ENCODE data around the gene BCS1L. TPM values are rescaled to one million over a fixed set of nuclear protein-coding genes. Genes with fewer than 3 reads are reported as not detected.
A peak's percentile ranks its signal among the peaks of the same experiment; 100 is the strongest.

BCS1L gene, protein sequence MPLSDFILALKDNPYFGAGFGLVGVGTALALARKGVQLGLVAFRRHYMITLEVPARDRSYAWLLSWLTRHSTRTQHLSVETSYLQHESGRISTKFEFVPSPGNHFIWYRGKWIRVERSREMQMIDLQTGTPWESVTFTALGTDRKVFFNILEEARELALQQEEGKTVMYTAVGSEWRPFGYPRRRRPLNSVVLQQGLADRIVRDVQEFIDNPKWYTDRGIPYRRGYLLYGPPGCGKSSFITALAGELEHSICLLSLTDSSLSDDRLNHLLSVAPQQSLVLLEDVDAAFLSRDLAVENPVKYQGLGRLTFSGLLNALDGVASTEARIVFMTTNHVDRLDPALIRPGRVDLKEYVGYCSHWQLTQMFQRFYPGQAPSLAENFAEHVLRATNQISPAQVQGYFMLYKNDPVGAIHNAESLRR
- 39.0 TPM for total RNA-seq (ENCODE audit: unreplicated experiment)
- long read RNA-seq, transcript BCS1L-201 (8 exons, 1,454 nt): major isoform, 11 of 20 reads
- long read RNA-seq, partial matches to known transcripts: 1 of 20 reads
- long read RNA-seq, other reads (novel, unspliced or antisense): 6 of 20 reads

DNA sequence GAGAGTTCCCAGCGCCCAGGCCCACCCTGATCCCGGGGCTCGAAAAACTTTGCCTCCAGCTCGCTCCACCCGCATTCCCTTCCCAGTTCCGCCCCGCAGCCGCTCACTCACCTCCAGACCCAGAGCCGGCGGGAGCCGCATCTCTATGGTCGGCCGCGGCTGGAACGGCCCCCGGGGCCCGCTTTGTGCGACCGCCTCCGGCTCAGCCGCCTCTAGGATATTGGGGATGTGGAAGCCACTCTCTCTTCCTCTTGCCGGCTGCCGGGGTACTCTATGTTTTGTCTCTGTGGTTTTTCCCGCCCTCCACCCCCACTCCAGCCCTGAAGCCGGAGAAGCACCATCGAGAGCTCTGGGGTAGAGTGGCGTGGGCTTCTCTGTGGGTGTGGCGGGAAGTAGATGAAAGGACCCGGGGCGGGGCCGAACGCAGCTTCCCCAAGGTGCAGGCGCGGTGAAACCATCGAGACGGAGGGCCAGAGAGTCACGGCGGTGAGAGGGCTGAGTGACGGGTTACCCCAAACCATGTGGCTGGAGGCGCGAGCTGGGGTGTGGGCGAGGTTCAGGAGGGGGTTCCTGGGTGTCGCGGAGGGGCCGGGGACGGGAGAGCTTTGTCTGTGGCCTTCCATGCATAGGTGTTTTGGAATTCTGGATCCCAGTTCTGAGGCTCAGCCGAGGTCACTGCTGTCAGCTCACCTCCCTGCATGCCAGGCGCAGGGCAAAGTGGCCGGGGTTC is at the start of gene BCS1L, which contains the start of gene ZNF142:
Gene BCS1L (plus strand): TSS at position 426 of the 730 bp plus-strand sequence. CDS start 1,305 bp downstream, outside the sequence.
Gene ZNF142 (minus strand): TSS at position 366 of the 730 bp plus-strand sequence. CDS start 3,194 bp downstream, outside the sequence.
- Mint-ChIP-seq H3K27me3 (ENCODE audit: unreplicated experiment) (peaks cover 15% of the 10 kb centered on the region), H3K9me3 (ENCODE audit: unreplicated experiment) (no peaks in the 10 kb centered on the region), H3K4me3 (ENCODE audit: unreplicated experiment) (peak within 1 kb of the TSS; percentile 96), H3K27ac (ENCODE audit: unreplicated experiment) (peak within 1 kb of the TSS; percentile 57), H3K4me1 (ENCODE audit: unreplicated experiment) (peaks cover 15% of the 10 kb centered on the region), H3K36me3 (ENCODE audit: low read depth, unreplicated experiment) (peaks cover 39% of the 10 kb centered on the region)
- peak; percentile 68 for DNase-seq (ENCODE audit: low spot score)
- TF ChIP-seq, protein P1, sequence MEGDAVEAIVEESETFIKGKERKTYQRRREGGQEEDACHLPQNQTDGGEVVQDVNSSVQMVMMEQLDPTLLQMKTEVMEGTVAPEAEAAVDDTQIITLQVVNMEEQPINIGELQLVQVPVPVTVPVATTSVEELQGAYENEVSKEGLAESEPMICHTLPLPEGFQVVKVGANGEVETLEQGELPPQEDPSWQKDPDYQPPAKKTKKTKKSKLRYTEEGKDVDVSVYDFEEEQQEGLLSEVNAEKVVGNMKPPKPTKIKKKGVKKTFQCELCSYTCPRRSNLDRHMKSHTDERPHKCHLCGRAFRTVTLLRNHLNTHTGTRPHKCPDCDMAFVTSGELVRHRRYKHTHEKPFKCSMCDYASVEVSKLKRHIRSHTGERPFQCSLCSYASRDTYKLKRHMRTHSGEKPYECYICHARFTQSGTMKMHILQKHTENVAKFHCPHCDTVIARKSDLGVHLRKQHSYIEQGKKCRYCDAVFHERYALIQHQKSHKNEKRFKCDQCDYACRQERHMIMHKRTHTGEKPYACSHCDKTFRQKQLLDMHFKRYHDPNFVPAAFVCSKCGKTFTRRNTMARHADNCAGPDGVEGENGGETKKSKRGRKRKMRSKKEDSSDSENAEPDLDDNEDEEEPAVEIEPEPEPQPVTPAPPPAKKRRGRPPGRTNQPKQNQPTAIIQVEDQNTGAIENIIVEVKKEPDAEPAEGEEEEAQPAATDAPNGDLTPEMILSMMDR (IDR thresholded peaks at IDR 0.05; ENCODE audit: unreplicated experiment): no peak

DNA sequence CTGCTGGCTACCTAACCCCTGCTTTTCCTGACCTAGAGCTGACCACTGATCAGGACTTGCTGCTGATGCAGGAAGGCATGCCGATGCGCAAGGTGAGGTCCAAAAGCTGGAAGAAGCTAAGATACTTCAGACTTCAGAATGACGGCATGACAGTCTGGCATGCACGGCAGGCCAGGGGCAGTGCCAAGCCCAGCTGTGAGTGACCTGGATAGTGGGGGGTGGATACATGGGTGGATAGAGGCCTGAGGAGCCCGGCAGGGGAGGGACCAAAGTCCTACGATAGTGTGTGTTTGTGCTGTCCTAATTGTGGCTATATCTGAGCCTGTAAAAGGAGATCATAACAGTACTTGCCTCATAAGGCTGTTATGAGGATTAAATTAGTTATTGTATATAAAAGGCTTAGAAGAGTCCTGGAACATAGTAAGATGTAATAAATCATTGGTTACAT is 43.6 kb upstream of the BCS1L start:
- no peak for DNase-seq (ENCODE audit: low spot score)
- H3K27me3 Mint-ChIP-seq (ENCODE audit: unreplicated experiment): peaks cover 3% of the 10 kb centered on the region
- H3K4me1 Mint-ChIP-seq (ENCODE audit: unreplicated experiment): peaks cover 9% of the 10 kb centered on the region
- no peaks in the 10 kb centered on the region for H3K9me3 Mint-ChIP-seq (ENCODE audit: unreplicated experiment)
- no peak overlapping the region for H3K4me3 Mint-ChIP-seq (ENCODE audit: unreplicated experiment)
- no peak overlapping the region for H3K27ac Mint-ChIP-seq (ENCODE audit: unreplicated experiment)
- TF ChIP-seq, protein P1 (IDR thresholded peaks at IDR 0.05; ENCODE audit: unreplicated experiment): no peak
- H3K36me3 Mint-ChIP-seq (ENCODE audit: low read depth, unreplicated experiment): peaks cover 16% of the 10 kb centered on the region

DNA sequence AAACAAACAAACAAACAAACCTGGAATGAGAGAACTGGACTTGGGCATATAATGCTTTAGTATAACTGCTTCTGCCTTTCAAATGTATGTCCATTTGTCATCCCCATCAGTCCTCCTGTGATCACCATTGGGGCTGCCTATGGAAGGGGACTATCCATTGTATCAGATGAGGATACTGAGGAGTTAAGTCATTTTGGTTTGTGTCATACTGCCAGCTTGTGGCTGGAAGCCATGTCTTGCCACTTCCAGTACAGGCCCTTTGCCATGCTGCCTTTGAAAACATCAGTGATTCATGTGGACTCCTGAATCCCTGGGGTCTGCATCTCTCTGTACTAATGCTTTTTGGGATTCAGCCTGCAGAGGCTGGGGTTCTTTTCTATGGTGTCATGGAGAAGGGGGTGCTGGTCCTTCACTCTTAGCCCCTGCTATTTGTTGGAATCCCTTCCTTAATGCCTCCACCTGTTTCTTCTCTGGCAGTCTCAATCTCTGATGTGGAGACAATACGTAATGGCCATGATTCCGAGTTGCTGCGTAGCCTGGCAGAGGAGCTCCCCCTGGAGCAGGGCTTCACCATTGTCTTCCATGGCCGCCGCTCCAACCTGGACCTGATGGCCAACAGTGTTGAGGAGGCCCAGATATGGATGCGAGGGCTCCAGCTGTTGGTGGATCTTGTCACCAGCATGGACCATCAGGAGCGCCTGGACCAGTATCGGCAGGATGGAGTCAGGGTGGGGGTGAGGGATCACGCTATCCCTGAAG is 41.2 kb upstream of the BCS1L start:
- Mint-ChIP-seq H3K36me3 (ENCODE audit: low read depth, unreplicated experiment) (peaks cover 10% of the 10 kb centered on the region), H3K27me3 (ENCODE audit: unreplicated experiment) (peaks cover 3% of the 10 kb centered on the region), H3K27ac (ENCODE audit: unreplicated experiment) (peak overlapping the region; percentile 75), H3K9me3 (ENCODE audit: unreplicated experiment) (no peaks in the 10 kb centered on the region), H3K4me1 (ENCODE audit: unreplicated experiment) (peaks cover 20% of the 10 kb centered on the region), H3K4me3 (ENCODE audit: unreplicated experiment) (peak overlapping the region; percentile 63)
- DNase-seq (ENCODE audit: low spot score): no peak
- TF ChIP-seq, protein P1 (IDR thresholded peaks at IDR 0.05; ENCODE audit: unreplicated experiment): no peak

DNA sequence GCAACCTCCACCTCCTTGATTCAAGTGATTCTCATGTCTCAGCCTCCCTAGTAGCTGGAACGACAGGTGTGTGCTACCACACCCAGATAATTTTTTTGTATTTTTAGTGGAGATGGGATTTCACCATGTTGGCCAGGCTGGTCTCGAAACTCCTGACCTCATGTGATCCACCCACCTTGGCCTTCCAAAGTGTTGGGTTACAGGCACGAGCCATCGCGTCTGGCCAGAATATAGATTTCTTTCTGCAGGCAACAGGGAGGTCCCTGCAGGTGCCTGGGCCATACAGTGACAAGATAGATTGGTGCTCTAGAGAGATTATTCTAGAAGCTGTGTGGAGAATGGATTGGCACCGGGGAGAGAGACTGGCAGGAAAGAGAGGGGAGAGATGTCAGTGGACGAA is 38.5 kb upstream of the BCS1L start:
- peaks cover 10% of the 10 kb centered on the region for H3K36me3 Mint-ChIP-seq (ENCODE audit: low read depth, unreplicated experiment)
- no peak overlapping the region for H3K4me3 Mint-ChIP-seq (ENCODE audit: unreplicated experiment)
- no peaks in the 10 kb centered on the region for H3K9me3 Mint-ChIP-seq (ENCODE audit: unreplicated experiment)
- DNase-seq (ENCODE audit: low spot score): no peak
- TF ChIP-seq, protein P1 (IDR thresholded peaks at IDR 0.05; ENCODE audit: unreplicated experiment): no peak
- H3K27ac Mint-ChIP-seq (ENCODE audit: unreplicated experiment): no peak overlapping the region
- H3K27me3 Mint-ChIP-seq (ENCODE audit: unreplicated experiment): no peaks in the 10 kb centered on the region
- peaks cover 30% of the 10 kb centered on the region for H3K4me1 Mint-ChIP-seq (ENCODE audit: unreplicated experiment)

Measured in endothelial cell (in vitro differentiated cells).